ENCODE measurements around the gene KIAA0319L. TPM values are rescaled to one million over a fixed set of nuclear protein-coding genes. Genes with fewer than 3 reads are reported as not detected.

The KIAA0319L gene
- 10 to 100 TPM; 57.9 to 80.3 (median 64.2) TPM for polyA plus RNA-seq (ENCODE audit: insufficient read length in 3 of 3)
- long read RNA-seq, donor 1, partial matches to known transcripts = 0 of 2 reads
- long read RNA-seq, donor 1, other reads (novel, unspliced or antisense) = 0 of 2 reads
- long read RNA-seq, donor 2, full-length matches to known transcripts = 4 of 10 reads
- long read RNA-seq, donor 2, partial matches to known transcripts = 6 of 10 reads
- long read RNA-seq, donor 2, other reads (novel, unspliced or antisense) = 0 of 10 reads
- long read RNA-seq, donor 3, full-length matches to known transcripts = 4 of 17 reads
- long read RNA-seq, donor 3, partial matches to known transcripts = 13 of 17 reads
- long read RNA-seq, donor 3, other reads (novel, unspliced or antisense) = 0 of 17 reads
- long read RNA-seq, donor 4, full-length matches to known transcripts = 6 of 24 reads
- long read RNA-seq, donor 4, partial matches to known transcripts = 18 of 24 reads
- long read RNA-seq, donor 4, other reads (novel, unspliced or antisense) = 0 of 24 reads
- long read RNA-seq, donor 5 = 0 reads
- long read RNA-seq, donor 6, full-length matches to known transcripts = 5 of 15 reads
- long read RNA-seq, donor 6, partial matches to known transcripts = 10 of 15 reads
- long read RNA-seq, donor 6, other reads (novel, unspliced or antisense) = 0 of 15 reads
- long read RNA-seq, donor 7, partial matches to known transcripts = 39 of 42 reads
- long read RNA-seq, donor 7, other reads (novel, unspliced or antisense) = 0 of 42 reads
- long read RNA-seq, donor 8, full-length matches to known transcripts = 5 of 24 reads
- long read RNA-seq, donor 8, partial matches to known transcripts = 19 of 24 reads
- long read RNA-seq, donor 8, other reads (novel, unspliced or antisense) = 0 of 24 reads
- long read RNA-seq, donor 9, full-length matches to known transcripts = 2 of 8 reads
- long read RNA-seq, donor 9, partial matches to known transcripts = 6 of 8 reads
- long read RNA-seq, donor 9, other reads (novel, unspliced or antisense) = 0 of 8 reads
- long read RNA-seq, donor 10, full-length matches to known transcripts = 5 of 10 reads
- long read RNA-seq, donor 10, partial matches to known transcripts = 5 of 10 reads
- long read RNA-seq, donor 10, other reads (novel, unspliced or antisense) = 0 of 10 reads
- long read RNA-seq, donor 11, full-length matches to known transcripts = 3 of 9 reads
- long read RNA-seq, donor 11, partial matches to known transcripts = 6 of 9 reads
- long read RNA-seq, donor 11, other reads (novel, unspliced or antisense) = 0 of 9 reads
- long read RNA-seq, donor 12, partial matches to known transcripts = 0 of 2 reads
- long read RNA-seq, donor 12, other reads (novel, unspliced or antisense) = 0 of 2 reads
- long read RNA-seq, donor 13, full-length matches to known transcripts = 6 of 34 reads
- long read RNA-seq, donor 13, partial matches to known transcripts = 28 of 34 reads
- long read RNA-seq, donor 13, other reads (novel, unspliced or antisense) = 0 of 34 reads
- long read RNA-seq, donor 14, full-length matches to known transcripts = 2 of 2 reads
- long read RNA-seq, donor 14, partial matches to known transcripts = 0 of 2 reads
- long read RNA-seq, donor 14, other reads (novel, unspliced or antisense) = 0 of 2 reads
- long read RNA-seq, donor 15 = 0 reads
- long read RNA-seq, donor 16, full-length matches to known transcripts = 13 of 81 reads
- long read RNA-seq, donor 16, partial matches to known transcripts = 68 of 81 reads
- long read RNA-seq, donor 16, other reads (novel, unspliced or antisense) = 0 of 81 reads

DNA sequence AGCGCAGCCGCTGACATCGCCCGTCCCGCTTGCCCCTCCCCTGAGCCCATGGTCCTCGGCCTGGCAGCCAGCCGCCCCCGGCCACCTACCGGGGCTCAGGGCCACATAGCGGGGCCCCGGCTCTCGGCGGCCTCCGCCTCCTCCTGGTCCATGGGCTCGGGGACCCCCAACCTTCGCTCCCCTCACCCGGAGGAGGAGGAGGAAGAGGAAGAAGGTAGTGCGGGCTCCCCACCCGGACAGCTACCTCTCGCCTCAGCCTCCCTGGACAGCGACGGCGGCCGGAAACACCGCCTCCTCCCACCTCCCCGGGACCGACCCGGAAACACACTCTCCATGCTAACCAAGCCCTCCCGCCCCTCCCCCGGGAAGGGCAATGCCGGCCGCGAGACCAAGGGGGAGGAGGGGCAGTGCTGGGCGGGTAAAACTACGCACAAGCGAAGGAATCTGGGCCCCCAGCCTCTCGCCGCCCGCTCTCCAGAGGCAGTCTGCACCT, at the start of gene KIAA0319L:
Gene KIAA0319L (minus strand): TSS at position 286 of the 493 bp plus-strand sequence. CDS start 2,912 bp downstream, outside the sequence.
- DNase-seq (ENCODE audit: extremely low read depth in 1 of 11, low read depth in 9 of 11, low spot score in 4 of 11) = peak in 2 of 11 donors; percentile 81 to 94

DNA sequence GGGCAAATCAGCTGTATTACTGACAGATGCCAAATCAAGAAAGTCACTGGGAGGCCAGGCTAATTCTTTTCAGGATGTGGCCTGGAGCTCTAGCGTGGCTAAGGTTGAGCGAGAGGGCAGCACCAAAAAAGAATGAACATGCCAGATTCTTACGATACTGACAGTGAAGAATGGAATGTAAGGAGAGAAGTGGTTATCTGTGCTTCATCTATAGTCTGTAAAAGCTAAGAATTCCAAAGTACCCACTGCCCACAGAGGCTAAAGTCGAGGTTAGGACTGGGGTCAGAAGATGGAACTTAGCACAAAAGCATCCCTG, 48.6 kb upstream of the KIAA0319L start:
- no peak for DNase-seq (ENCODE audit: extremely low read depth in 1 of 11, low read depth in 9 of 11, low spot score in 4 of 11)

DNA sequence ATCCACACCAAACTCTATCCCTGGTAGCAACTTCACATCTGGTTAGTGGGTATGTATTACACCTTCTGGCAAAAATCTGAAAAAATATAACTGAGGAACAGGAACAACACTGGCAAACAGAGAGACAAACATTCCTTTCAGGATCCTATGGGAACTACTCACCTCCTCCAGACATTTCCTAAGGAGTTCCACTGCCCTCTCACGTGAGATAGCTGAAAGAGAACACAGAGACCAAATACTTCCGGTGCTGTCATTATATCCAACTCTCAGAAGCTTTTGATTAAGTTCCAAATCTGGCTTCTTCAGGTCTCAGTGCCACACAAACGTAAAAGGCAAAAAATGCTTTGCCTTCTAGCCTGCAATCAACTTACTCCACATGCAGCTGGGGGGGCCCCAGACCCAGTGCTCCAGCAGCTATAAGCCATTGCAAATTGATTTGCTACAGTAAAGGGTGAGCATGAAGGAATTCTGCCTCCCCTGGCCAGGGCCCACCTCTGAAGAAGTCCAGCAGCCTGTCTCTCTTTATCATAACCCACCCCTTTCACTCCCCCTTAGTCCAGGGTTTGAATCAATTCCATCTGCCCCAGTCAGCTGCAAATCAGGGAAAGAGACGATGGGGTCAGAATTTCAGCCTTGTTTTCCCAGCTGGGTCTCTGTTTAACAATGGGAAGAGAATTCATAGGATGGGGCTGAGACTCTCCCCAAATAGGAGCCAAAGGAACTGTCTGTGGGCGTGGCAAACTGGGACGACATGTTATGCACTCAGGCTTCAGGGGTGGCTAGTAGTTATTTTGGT, 48.1 kb upstream of the KIAA0319L start:
- no peak for DNase-seq (ENCODE audit: extremely low read depth in 1 of 11, low read depth in 9 of 11, low spot score in 4 of 11)

DNA sequence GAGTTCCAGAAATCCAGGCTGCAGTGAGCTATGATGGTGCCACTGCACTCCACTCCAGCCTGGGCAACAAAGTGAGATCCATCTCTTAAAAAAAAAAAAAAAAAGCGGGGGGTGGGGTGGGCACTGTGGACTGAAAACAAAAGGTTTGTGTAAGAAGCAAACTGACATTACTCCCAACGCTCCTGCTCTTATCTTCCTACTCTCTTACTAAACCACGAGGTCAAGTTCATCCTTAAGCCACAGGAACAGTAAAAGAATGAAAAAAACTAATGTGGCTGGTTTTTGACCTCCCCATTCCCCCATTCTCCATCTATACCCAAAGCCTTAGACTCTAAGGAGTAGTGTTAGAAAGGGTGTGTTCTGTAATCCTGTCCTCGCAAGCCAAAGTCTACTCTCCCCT, 46.7 kb upstream of the KIAA0319L start:
- no peak for DNase-seq (ENCODE audit: extremely low read depth in 1 of 11, low read depth in 9 of 11, low spot score in 4 of 11)

DNA sequence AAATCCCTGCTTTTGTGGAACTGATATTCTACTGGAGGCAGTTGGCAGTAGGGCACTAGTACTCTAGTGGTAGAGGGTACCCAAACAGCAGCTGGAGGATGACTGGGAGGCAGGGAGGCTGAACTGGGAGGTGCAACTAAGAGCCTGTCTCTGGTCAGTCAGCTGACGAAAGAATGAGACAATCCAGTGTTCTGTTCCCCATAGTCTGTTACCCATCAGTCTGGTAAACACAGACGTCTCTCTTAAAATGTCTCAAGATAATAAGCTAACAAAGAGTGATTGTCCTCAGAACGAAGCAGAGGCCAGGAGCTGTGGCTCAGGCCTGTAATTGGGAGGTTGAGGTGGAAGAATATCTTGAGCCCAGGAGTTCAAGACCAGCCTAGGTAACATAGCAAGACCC, 46.3 kb upstream of the KIAA0319L start:
- DNase-seq (ENCODE audit: extremely low read depth in 1 of 11, low read depth in 9 of 11, low spot score in 4 of 11) = no peak

DNA sequence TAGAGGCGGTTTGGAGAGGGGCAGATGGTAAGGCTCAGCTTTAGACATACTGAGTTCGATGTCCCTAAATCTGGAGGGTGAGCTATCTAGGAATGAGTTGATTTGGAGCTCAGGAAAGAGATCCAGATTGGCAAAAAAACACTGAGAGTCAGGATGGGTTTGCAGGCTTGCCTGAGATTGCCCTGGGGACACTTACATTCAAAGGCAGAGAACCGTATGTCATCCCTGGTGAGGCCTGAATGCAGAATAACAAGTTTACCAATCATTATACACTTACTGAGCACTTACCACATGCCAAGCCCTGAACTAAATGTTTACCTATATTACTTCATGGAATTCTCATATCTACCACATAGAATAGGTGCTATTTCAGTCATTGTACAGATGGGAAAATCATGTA, 43.4 kb upstream of the KIAA0319L start:
- DNase-seq (ENCODE audit: extremely low read depth in 1 of 11, low read depth in 9 of 11, low spot score in 4 of 11) = no peak

DNA sequence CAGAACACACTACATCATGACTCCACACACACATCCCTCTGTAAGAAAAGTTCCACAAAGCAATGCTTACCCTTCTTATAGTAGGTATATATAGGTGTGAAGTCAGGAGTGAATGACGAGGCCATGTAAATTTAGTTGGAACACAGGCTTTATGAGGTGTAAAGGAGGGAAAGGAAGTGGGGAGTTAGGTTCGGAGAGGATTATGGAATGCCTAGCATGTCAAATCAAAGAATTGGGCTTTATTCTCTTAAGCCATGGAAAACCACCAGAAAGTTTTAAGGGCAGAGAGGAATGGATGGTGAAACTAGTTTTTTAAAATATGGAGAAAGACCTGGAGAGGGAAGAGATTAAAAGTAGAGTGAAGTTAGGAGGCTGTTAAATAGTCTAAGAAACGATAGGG, 42.2 kb upstream of the KIAA0319L start:
- no peak for DNase-seq (ENCODE audit: extremely low read depth in 1 of 11, low read depth in 9 of 11, low spot score in 4 of 11)

DNA sequence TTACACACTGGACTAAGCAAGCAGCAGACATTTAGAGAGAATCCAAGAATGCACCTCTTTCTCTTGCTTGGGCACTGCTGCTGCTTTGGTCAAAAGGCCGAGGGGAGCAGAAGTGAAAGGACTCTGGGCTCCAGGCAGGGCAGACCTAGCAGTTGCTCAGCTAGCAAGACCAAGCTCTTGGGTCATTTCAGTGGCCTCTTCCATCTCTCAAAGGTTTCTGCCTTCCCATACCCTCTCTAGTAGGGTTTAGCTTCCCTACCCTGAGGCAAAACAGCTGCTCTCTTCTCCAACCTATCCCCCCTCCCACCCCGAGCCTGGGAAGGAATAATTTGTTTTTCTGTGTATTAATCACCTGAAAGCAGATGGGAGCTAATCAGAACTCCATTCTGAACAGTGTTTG, 41.7 kb upstream of the KIAA0319L start:
- DNase-seq (ENCODE audit: extremely low read depth in 1 of 11, low read depth in 9 of 11, low spot score in 4 of 11) = no peak

DNA sequence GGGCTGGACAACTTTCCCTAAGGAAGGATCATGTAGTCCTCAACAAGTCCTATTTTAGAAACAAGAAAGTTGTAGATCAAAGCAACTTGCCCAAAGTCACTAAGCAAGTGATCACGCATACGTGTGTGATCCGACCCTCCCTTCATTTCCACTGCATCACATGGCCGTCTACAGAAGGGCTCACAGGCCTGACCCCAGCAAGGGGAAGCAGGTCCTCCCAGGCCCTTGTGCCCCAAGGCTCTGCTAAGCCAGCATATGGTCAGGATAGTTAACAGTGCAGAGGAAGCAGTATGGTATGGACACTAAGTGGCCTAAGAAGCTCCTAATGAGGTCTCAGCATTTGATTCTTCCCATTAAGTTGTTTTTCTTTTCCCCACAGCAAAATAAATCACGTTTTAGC, 40.7 kb upstream of the KIAA0319L start:
- no peak for DNase-seq (ENCODE audit: extremely low read depth in 1 of 11, low read depth in 9 of 11, low spot score in 4 of 11)

DNA sequence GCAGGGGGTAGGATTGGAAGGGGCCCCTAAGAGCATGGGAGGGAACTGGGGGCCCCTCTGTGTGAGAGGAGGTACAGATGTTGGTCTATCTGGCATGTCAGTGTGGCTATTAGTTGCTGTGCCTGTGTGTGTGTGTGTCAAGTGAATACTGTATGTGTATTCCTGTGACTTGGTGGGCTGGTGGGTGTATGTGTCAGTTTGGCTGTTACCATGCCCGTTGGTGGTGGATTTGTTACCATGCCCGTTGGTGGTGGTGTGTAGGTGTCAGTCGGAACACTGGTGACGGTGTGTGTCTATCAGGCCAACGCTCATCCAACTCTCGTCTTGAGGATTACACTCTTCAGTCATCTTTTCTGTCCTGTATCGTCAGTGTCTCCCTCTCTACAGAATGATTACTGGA, 38.5 kb upstream of the KIAA0319L start:
- DNase-seq (ENCODE audit: extremely low read depth in 1 of 11, low read depth in 9 of 11, low spot score in 4 of 11) = no peak

DNA sequence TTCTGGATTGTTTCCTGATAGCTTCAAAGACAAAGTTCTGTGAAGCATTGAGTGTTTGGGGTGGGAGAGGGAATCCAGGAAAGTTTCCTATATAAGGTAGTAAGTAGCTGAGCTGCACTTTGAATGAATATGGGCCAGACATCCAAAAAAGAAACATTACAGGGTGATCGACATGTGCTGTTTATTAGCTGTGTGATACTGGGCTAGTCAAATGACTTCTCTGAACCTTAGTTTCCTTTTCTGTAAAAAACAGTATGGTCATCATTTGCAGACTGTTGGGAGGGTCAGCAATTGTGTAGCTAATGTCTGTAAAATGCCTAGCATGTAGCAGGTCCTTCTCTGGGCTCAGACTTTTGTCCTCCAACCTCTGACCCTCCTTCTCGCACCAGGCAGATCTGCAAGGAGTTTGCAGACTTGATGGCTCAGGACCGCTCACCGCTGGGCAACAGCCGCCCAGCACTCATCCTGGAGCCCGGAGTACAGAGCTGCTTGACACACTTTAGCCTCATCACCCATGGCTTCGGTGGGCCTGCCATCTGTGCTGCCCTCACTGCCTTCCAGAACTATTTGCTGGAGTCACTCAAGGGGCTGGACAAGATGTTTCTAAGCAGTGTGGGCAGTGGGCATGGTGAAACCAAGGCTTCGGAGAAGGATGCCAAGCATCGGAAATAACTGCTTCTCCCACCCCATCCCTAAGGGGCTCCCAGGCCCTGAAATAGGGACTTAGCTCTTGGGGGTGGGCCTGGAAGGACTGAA, 37.0 kb upstream of the KIAA0319L start:
- no peak for DNase-seq (ENCODE audit: extremely low read depth in 1 of 11, low read depth in 9 of 11, low spot score in 4 of 11)

DNA sequence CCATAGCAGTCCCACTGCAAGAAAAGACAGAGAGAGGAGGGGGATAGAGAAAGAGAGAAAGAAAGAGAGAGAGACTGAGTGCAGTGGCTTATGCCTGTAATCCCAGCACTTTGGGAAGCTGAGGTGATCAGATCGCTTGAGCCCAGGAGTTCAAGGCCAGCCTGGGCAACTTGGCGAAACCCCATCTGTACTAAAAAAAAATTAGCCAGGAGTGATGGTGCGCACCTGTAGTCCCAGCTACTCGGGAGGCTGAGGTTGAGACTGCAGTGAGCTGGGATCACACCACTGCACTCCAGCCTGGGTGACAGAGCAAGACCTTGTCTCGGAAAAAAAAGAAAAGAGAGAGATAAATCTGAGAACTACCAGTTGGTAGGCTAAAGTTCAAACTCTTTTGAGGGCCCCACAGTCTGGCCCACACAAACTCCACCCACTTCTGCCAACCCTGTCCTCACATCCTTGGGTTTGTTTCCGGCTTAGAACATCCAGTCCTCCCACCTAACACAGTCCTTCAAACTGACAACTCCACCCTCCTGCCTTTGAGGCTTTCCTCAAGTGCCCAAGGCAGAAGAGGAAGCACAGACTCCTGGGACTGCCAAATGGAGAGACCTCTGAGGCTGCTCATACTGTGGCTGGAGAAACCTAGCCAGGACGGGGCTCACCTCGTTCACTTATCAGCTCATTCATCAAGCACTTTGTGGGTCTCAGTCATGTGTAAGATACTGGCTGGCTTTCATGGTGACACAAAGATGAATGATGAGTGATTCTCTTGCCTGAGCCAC, 36.0 kb upstream of the KIAA0319L start:
- no peak for DNase-seq (ENCODE audit: extremely low read depth in 1 of 11, low read depth in 9 of 11, low spot score in 4 of 11)

DNA sequence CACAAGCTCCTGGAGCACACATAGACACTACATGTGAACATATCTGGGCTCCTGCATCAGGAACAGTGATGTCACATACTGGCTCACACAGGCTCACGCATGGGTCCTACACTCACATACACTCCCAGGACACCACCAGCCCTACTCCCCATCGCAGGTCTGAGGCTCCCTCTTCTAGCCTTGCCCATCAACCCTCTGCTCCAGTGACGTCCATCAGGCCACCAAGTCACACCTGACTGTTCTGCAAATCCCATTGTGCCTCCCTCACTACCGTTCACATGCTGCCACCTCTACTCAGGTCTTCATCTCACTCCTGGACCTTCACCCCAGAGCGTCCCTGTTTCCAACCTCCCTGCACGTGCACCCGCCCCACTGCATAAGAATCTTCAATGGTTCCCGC, 34.0 kb upstream of the KIAA0319L start:
- no peak for DNase-seq (ENCODE audit: extremely low read depth in 1 of 11, low read depth in 9 of 11, low spot score in 4 of 11)

DNA sequence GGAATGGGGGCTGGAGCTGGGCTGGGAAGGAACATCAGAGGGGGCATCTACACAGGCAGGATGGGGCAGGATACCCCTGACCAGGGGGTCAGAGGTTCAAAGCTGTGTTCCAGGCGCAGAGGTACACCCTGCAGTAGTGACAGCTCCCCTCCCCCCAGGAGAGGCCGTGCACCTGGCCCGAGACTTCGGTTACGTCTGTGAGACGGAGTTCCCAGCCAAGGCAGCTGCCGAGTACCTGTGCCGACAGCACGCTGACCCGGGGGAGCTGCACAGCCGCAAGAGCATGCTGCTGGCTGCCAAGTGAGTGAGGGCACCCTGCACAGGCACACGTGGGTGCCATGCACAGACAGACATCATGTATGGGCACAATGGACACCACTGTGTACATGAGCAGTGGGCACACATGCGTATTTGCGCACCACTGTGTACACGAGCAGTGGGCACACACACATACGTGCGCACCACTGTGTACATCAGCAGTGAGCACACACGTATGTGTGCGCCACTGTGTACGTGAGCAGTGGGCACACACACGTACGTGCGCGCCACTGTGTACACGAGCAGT, 33.4 kb upstream of the KIAA0319L start:
- no peak for DNase-seq (ENCODE audit: extremely low read depth in 1 of 11, low read depth in 9 of 11, low spot score in 4 of 11)

DNA sequence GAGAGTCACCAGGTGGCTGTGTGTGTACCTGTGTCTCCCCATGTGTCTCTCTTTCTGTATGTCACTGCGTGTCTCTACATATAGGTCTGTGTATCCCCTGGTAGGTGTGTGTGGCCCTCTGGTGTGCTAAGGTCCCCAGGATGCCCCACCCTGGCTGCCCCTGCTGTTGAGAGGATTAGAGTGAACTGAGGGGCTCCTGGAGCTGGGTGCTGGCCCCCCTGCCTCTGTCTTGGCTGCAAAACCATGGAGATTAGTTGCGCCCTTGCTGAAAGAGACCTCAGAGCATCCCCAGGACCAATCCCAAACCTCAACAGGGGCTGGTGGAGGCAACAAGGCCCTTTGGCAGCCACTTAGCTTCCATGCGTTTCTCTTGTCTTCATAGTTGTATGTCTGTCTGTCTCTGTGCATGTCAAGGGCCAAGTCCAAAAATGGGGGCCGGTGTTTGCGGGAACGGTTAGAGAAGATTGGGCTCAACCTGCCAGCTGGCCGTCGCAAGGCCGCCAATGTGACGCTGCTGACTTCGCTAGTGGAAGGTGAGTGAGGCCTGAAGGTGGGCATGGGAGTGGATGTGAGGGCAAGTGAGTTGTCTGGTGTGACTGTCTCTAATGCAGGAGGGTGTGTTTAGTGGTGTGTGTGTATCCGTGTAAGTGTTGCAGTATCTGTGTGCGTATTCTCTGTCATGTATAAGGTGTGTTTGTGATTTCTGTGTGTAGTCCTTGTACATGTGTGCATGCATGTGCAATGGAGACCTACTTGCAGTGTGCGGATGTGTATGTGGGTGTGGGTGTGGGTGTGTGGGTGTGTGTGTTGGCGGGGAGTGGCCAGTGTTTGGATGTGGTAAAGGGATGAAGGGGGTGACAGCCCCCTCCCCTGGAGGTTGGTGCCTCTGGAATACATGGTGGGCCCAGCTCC, 32.6 kb upstream of the KIAA0319L start:
- no peak for DNase-seq (ENCODE audit: extremely low read depth in 1 of 11, low read depth in 9 of 11, low spot score in 4 of 11)
